ENCODE results near the gene PPT2. TPM values are rescaled to one million over a fixed set of nuclear protein-coding genes. Genes with fewer than 3 reads are reported as not detected.

The PPT2 gene
- total RNA-seq, 4 donors from 2014 or later, result 36.6 to 220 (median 56.9) TPM

- WGBS, 2 donors, result 42 to 46% methylated on average over 8 of the region's 8 CpGs
- intact Hi-C loops (cut with DNase I; ENCODE audit: low total_unique reads), result no loop called here
Measured at GRCh38 chr6:32151181-32151862, 2.6 kb upstream of the PPT2 start.

GRCh38 chr6:32151863-32152768, 1.8 kb upstream of the PPT2 start, which contains the start of gene PRRT1:
TSS of gene PRRT1 (minus strand) at chr6:32151939. CDS start at chr6:32151827, 112 bp downstream.
- 23 to 24% methylated on average over 20 to 22 of the region's 24 CpGs for WGBS, 2 donors
- intact Hi-C loops (cut with DNase I; ENCODE audit: low total_unique reads), result no loop called here
- TF ChIP-seq POLR2A (IDR thresholded peaks at IDR 0.05), result no peak
- no peak for TF ChIP-seq CTCF (IDR thresholded peaks at IDR 0.05)
- no peak within 1 kb of the TSS for H3K4me3 ChIP-seq (ENCODE audit: low read depth, poor library complexity, severe bottlenecking)
- no peak for DNase-seq (ENCODE audit: low spot score in 2 of 2)

More at GRCh38 chr6:32151181-32151862, 2.6 kb upstream of the PPT2 start:
- no peak overlapping the region for H3K4me3 ChIP-seq (ENCODE audit: low read depth, poor library complexity, severe bottlenecking)
- DNase-seq (ENCODE audit: low spot score in 2 of 2), result no peak
- TF ChIP-seq POLR2A (IDR thresholded peaks at IDR 0.05) (no peak), CTCF (IDR thresholded peaks at IDR 0.05) (no peak)

- H3K4me3 ChIP-seq (ENCODE audit: low read depth, poor library complexity, severe bottlenecking), result peak overlapping the region; percentile 76
- WGBS, 2 donors, result 18 to 25% methylated on average over 35 of the region's 35 CpGs
- TF ChIP-seq POLR2A (IDR thresholded peaks at IDR 0.05) (no peak), CTCF (IDR thresholded peaks at IDR 0.05) (no peak)
- intact Hi-C loops (cut with DNase I; ENCODE audit: low total_unique reads), result no loop called here
- peak in 1 of 2 donors; percentile 26 for DNase-seq (ENCODE audit: low spot score in 2 of 2)
Measured at GRCh38 chr6:32152769-32153563, 975 bp upstream of the PPT2 start.

GRCh38 chr6:32154514-32155161, 697 bp downstream of the PPT2 start:
- intact Hi-C loops (cut with DNase I; ENCODE audit: low total_unique reads), result no loop called here

More at GRCh38 chr6:32154514-32155161, 697 bp downstream of the PPT2 start:
- no peak for DNase-seq (ENCODE audit: low spot score in 2 of 2)
- H3K4me3 ChIP-seq (ENCODE audit: low read depth, poor library complexity, severe bottlenecking), result peak overlapping the region; percentile 76
- WGBS, 2 donors, result 6% methylated on average over 27 to 29 of the region's 34 CpGs
- TF ChIP-seq CTCF (IDR thresholded peaks at IDR 0.05) (peak in 1 of 3 donors; percentile 70), POLR2A (IDR thresholded peaks at IDR 0.05) (no peak)
